Measurements from ENCODE around the gene ERBB2. TPM values are rescaled to one million over a fixed set of nuclear protein-coding genes. Genes with fewer than 3 reads are reported as not detected.

Gene ERBB2
- total and polyA plus RNA-seq, 2 of the 13 experiments (the other 11 are each of a cell fraction or from before 2014, with no cell fraction given): 57.7 to 64.1 TPM

GRCh38 chr17:39740357-39741111 lies 40.7 kb downstream of the ERBB2 start (continued):
- TF ChIP-seq ZNF609 (CRISPR knock-in tag; IDR thresholded peaks at IDR 0.05; ENCODE audit: borderline replicate concordance): peak; percentile 76; the same call in 1 of the 2 replicates
- 0 out of 2 replicates have a peak, but pooled peaks have one; percentile 29 for TF ChIP-seq ZNF224 (CRISPR knock-in tag; IDR thresholded peaks at IDR 0.05)
- TF ChIP-seq ZNF839 (CRISPR knock-in tag; IDR thresholded peaks at IDR 0.05; ENCODE audit: borderline replicate concordance): no peak
- peak; percentile 77 for TF ChIP-seq ZEB1 (IDR thresholded peaks at IDR 0.05; ENCODE audit: insufficient replicate concordance, low read depth)
- TF ChIP-seq MEF2D (CRISPR knock-in tag; IDR thresholded peaks at IDR 0.05): peak; percentile 85
- TF ChIP-seq TP53 (CRISPR knock-in tag; conservative IDR thresholded peaks at IDR 0.05): no peak
- TF ChIP-seq GATAD2A (CRISPR knock-in tag; IDR thresholded peaks at IDR 0.05): peak; percentile 73; the same call in 1 of the 2 replicates
- TF ChIP-seq ARID5B (CRISPR knock-in tag; IDR thresholded peaks at IDR 0.05): peak; percentile 53; the same call in 1 of the 2 replicates
- TF ChIP-seq ZNF546 (CRISPR knock-in tag; conservative IDR thresholded peaks at IDR 0.05): peak; percentile 74; the same call in 1 of the 2 replicates
- TF ChIP-seq NR3C1 (CRISPR knock-in tag; IDR thresholded peaks at IDR 0.05): no peak
- TF ChIP-seq ZNF792 (CRISPR knock-in tag; IDR thresholded peaks at IDR 0.05): peak; percentile 68
- TF ChIP-seq SIX1 (CRISPR knock-in tag; IDR thresholded peaks at IDR 0.05; ENCODE audit: borderline replicate concordance): peak; percentile 24; the same call in 1 of the 2 replicates
- peak; percentile 54 for TF ChIP-seq MAX (IDR thresholded peaks at IDR 0.05)
- TF ChIP-seq ZNF264 (CRISPR knock-in tag; IDR thresholded peaks at IDR 0.05): 0 out of 2 replicates have a peak, but pooled peaks have one; percentile 27
- TF ChIP-seq ZBTB43 (CRISPR knock-in tag; conservative IDR thresholded peaks at IDR 0.05): peak; percentile 67; the same call in 1 of the 2 replicates
- TF ChIP-seq ZIK1 (CRISPR knock-in tag; IDR thresholded peaks at IDR 0.05; ENCODE audit: borderline replicate concordance, low read depth): peak; percentile 73; the same call in 1 of the 2 replicates
- TF ChIP-seq SAP130 (CRISPR knock-in tag; IDR thresholded peaks at IDR 0.05; ENCODE audit: low read depth): peak; percentile 98
- peak; percentile 69 for TF ChIP-seq SALL1 (CRISPR knock-in tag; IDR thresholded peaks at IDR 0.05)
- peak; percentile 56; the same call in 1 of the 2 replicates for TF ChIP-seq PPARG (CRISPR knock-in tag; conservative IDR thresholded peaks at IDR 0.05)
- peak; percentile 78; the same call in 1 of the 2 replicates for TF ChIP-seq ZNF709 (CRISPR knock-in tag; IDR thresholded peaks at IDR 0.05)
